A549 (cell line): Measurements from ENCODE around the gene LMX1B. TPM values are rescaled to one million over a fixed set of nuclear protein-coding genes. Genes with fewer than 3 reads are reported as not detected.

ENCODE experiments used
- ATAC-seq, 2 experiments: fragments of 200-7000 bp in 1 of 2; fragments of >200 bp in 1 of 2; cut with Nextera tagmentation in 1 of 2; cut with Tn5 transposase in 1 of 2; 3 replicates each; pipeline versions ENCODE4 v1.8.0 to v1.9.1; 2018 to 2020; ENCODE audit warnings: mild to moderate bottlenecking in 1 of 2, moderate library complexity in 1 of 2
- CTCF ChIA-PET: fragments of 300-600 bp; sonication (Branson Sonifier 250); formaldehyde crosslinking; extraction: SDS; loops from one replicate; lab custom pipeline; 2021; ENCODE audit warnings: antibody characterized with exemption, inconsistent platforms; lab: Yijun Ruan, JAX
- POLR2A ChIA-PET: fragments of 350-600 bp; formaldehyde crosslinking; extraction: SDS; loops from one replicate; lab custom pipeline; 2021; ENCODE audit warnings: antibody characterized with exemption, inconsistent platforms; lab: Yijun Ruan, JAX
- DNase-seq, 2 experiments: peaks; one replicate each; pipeline versions ENCODE4 v3.0.0 to v3.0.0-alpha.2; 2011 to 2016; ENCODE audit warnings: low read depth in 1 of 2, low spot score in 1 of 2
- FAIRE-seq: peaks from 2 replicates; lab custom pipeline; 2011; peaks lifted over from hg19 to GRCh38; lab: Jason Lieb, UNC
- H3K27ac ChIP-seq, 2 experiments: fragments of >200 bp; sonication (Bioruptor Twin); formaldehyde crosslinking; 3 replicates each; pipeline ENCODE4 v1.5.1; 2016 to 2017
- H3K4me1 ChIP-seq: fragments of >200 bp; sonication (Bioruptor Twin); formaldehyde crosslinking; 3 replicates; pipeline ENCODE4 v1.6.1; 2016
- H3K4me2 ChIP-seq: fragments of >200 bp; sonication (Bioruptor Twin); formaldehyde crosslinking; 3 replicates; pipeline ENCODE4 v1.6.1; 2016
- H3K4me3 ChIP-seq: fragments of >200 bp; sonication (Bioruptor Twin); formaldehyde crosslinking; 3 replicates; pipeline ENCODE4 v1.5.1; 2016
- H3K9me3 ChIP-seq: fragments of >200 bp; sonication (Bioruptor Twin); formaldehyde crosslinking; 3 replicates; pipeline ENCODE4 v1.6.1; 2016
- BHLHE40 ChIP-seq: IDR thresholded peaks from 2 replicates; pipeline ENCODE4 v1.6.1; 2012; ENCODE audit warnings: low read depth, low read length, inconsistent platforms
- CBX2 ChIP-seq: fragments of 200-600 bp; sonication (generic); IDR thresholded peaks from 2 replicates; pipeline ENCODE4 v1.6.1; 2016; ENCODE audit warnings: low read depth, mild to moderate bottlenecking, borderline replicate concordance
- CBX8 ChIP-seq: fragments of 200-600 bp; sonication (generic); IDR thresholded peaks from 2 replicates; pipeline ENCODE4 v1.6.1; 2016
- CEBPB ChIP-seq, 2 experiments: fragments of >200 bp in 1 of 2; sonication (Bioruptor Twin) in 1 of 2; formaldehyde crosslinking in 1 of 2; IDR thresholded peaks; 2 replicates each; pipeline ENCODE4 v1.6.1; 2012 to 2016
- CHD4 ChIP-seq: fragments of 200-600 bp; sonication (generic); IDR thresholded peaks from 2 replicates; pipeline ENCODE4 v1.6.1; 2016; ENCODE audit warnings: antibody characterized with exemption, mild to moderate bottlenecking, borderline replicate concordance
- EHMT2 ChIP-seq: fragments of 200-600 bp; sonication (generic); IDR thresholded peaks from 2 replicates; pipeline ENCODE4 v1.6.1; 2016; ENCODE audit warnings: antibody characterized with exemption, low read depth, mild to moderate bottlenecking, moderate library complexity
- EP300 ChIP-seq, 2 experiments: fragments of >200 bp; sonication (Bioruptor Twin); formaldehyde crosslinking; IDR thresholded peaks; 2 replicates in 1 of 2; 3 replicates in 1 of 2; pipeline ENCODE4 v1.6.1; 2016 to 2017
- ESRRA ChIP-seq: fragments of 150-350 bp; IDR thresholded peaks from 2 replicates; pipeline ENCODE4 v1.6.1; 2014; ENCODE audit warnings: mild to moderate bottlenecking, low read length, borderline replicate concordance
- FOSB ChIP-seq: fragments of 250-450 bp; sonication (Bioruptor Pico); IDR thresholded peaks from 2 replicates; pipeline ENCODE4 v1.5.0; 2020; ENCODE audit warnings: mild to moderate bottlenecking, moderate library complexity
- FOSL2 ChIP-seq, 2 experiments: fragments of 450-650 bp in 1 of 2; fragments of >200 bp in 1 of 2; sonication (Bioruptor Twin) in 1 of 2; formaldehyde crosslinking; IDR thresholded peaks; 2 replicates each; pipeline versions ENCODE4 v1.5.0 to v1.6.1; 2016 to 2020; ENCODE audit warnings: mild to moderate bottlenecking in 1 of 2, moderate library complexity in 1 of 2
- GATA3 ChIP-seq: IDR thresholded peaks from 2 replicates; pipeline ENCODE4 v1.6.1; 2012; ENCODE audit warnings: borderline replicate concordance
- HOXB5 ChIP-seq: fragments of 250-450 bp; sonication (Bioruptor Pico); IDR thresholded peaks from 2 replicates; pipeline ENCODE4 v1.5.0; 2020; ENCODE audit warnings: mild to moderate bottlenecking, moderate library complexity
- JUN ChIP-seq, 2 experiments: fragments of >200 bp; sonication (Bioruptor Twin); formaldehyde crosslinking; IDR thresholded peaks; 2 replicates in 1 of 2; 3 replicates in 1 of 2; pipeline ENCODE4 v1.6.1; 2016 to 2017
- MAZ ChIP-seq: fragments of 150-350 bp; IDR thresholded peaks from 2 replicates; pipeline ENCODE4 v1.6.1; 2014; ENCODE audit warnings: antibody characterized with exemption, low read depth, low read length, borderline replicate concordance
- PHF8 ChIP-seq: fragments of 200-600 bp; sonication (generic); IDR thresholded peaks from 2 replicates; pipeline ENCODE4 v1.6.1; 2016; ENCODE audit warnings: low read depth, mild to moderate bottlenecking, antibody characterized with exemption, moderate library complexity, borderline replicate concordance
- POLR2A ChIP-seq: IDR thresholded peaks from 2 replicates; pipeline ENCODE4 v1.6.1; 2012; ENCODE audit warnings: mild to moderate bottlenecking, low read length
- RARB ChIP-seq: fragments of 250-450 bp; sonication (Bioruptor Pico); IDR thresholded peaks from 2 replicates; pipeline ENCODE4 v1.8.0; 2021; ENCODE audit warnings: mild to moderate bottlenecking, moderate library complexity
- RCOR1 ChIP-seq: fragments of 150-350 bp; IDR thresholded peaks from 2 replicates; pipeline ENCODE4 v1.6.1; 2014; ENCODE audit warnings: antibody characterized with exemption, low read length, low read depth
- RFX5 ChIP-seq: fragments of 450-650 bp; IDR thresholded peaks from 2 replicates; pipeline ENCODE4 v1.7.1; 2014; ENCODE audit warnings: antibody characterized with exemption, mild to moderate bottlenecking, moderate library complexity
- ZC3H11A ChIP-seq: fragments of 450-650 bp; IDR thresholded peaks from 2 replicates; pipeline ENCODE4 v1.6.1; 2014; ENCODE audit warnings: antibody characterized with exemption, mild to moderate bottlenecking
- ZSCAN20 ChIP-seq: fragments of 250-450 bp; sonication (Bioruptor Pico); IDR thresholded peaks from 2 replicates; pipeline ENCODE4 v1.8.0; 2022; ENCODE audit warnings: mild to moderate bottlenecking, moderate library complexity
- WGBS: methylation state at CpG from one replicate; pipeline ENCODE4 v1.1.6; 2017; ENCODE audit errors: missing lambda C conversion rate; 5-methylcytosine and 5-hydroxymethylcytosine counted together
- polyA plus RNA-seq, 4 experiments: library from polyadenylated mRNA; depleted of rRNA in 3 of 4; stranded (reverse); fragments of >200 nt; fragmentation: RNase III in 1 of 4; extraction: RNeasy Plus Mini Kit Qiagen cat#74134 plus additional on column Dnase treatment in 1 of 4; gene quantifications; 2 replicates in 3 of 4; 3 replicates in 1 of 4; pipeline ENCODE4 v1.2.3, GENCODE V29; 2011 to 2017
- TF ChIP-seq, protein P1 (sequence below): fragments of 200-600 bp; sonication (generic); IDR thresholded peaks from 2 replicates; pipeline ENCODE4 v1.6.1; 2016; ENCODE audit warnings: antibody characterized with exemption, mild to moderate bottlenecking, moderate library complexity
- TF ChIP-seq, protein P2 (sequence below): fragments of >200 bp; sonication (Bioruptor Twin); formaldehyde crosslinking; IDR thresholded peaks from 3 replicates; pipeline ENCODE4 v1.6.1; 2016
- TF ChIP-seq, protein P3 (sequence below): fragments of >200 bp; sonication (Bioruptor Twin); formaldehyde crosslinking; IDR thresholded peaks from 2 replicates; pipeline ENCODE4 v1.6.1; 2016
- TF ChIP-seq, protein P4 (sequence below): fragments of 250-450 bp; sonication (Bioruptor Pico); IDR thresholded peaks from 2 replicates; pipeline ENCODE4 v1.5.0; 2020; ENCODE audit warnings: low read depth, mild to moderate bottlenecking, moderate library complexity

LMX1B gene
- polyA plus RNA-seq, 2 of the 4 experiments (the other 2 are of a cell fraction): 0.41 to 0.56 TPM

DNA sequence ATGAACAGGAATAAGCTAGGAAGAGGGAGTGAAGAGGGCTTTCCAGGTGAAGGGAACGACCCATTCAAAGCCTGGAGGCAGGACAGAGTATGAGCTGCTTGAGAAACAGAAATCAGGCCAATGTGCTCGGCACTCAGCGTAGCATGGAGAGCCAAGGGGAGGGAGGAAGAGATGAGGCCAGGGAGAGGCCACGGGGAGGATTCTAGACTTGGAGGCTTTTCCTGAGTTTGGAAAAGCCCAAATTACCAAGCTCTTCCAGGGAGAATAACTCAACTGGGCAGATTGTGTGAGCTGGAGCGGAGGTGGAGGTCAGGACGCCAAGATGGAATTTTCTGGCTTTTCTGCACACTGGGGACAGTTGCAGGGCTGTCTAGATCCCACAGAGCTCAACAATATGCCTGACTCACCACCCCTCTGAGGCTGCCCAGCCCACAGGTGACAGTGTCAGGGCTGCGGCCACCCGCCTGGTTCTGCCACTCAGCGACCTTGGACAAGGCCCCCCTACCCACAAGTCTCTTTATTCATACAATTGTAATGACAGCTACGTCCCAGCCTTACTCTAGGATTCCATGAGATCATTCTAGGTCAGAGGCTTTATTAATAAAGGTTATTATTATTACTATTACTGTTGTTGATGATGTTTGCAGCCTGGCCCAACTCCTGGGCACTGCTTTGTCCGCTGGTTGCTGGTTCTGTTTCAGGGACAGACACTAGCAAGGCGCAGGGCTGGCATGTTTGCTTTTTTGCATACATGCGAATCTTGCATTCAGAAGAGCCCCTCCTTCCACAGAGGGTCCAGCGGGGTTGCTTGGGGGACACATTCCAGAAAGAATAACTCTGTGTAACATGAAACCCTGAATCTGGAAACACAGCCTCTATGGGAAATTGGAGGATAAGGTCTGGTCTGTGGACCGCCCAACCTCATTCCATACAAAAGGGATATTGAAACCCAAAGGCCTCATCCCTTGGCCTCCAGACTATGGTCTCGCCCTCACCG is 9.4 kb upstream of the LMX1B start:
- Histone ChIP-seq H3K9me3 (no peaks in the 10 kb centered on the region), H3K27ac (no peak overlapping the region), H3K4me3 (no peak overlapping the region), H3K4me1 (no peaks in the 10 kb centered on the region), H3K4me2 (no peak overlapping the region)
- ChIA-PET CTCF (interaction anchor here (1.0 to 7.6 kb wide), 7 partner anchors 8 to 177 kb away, joined by 3 to 46 read pairs (median 4); no protein-coding TSS in a partner anchor), POLR2A (no interaction called here)
- ATAC-seq (no peak), FAIRE-seq (no peak), DNase-seq (no peak)
- WGBS: 72% methylated on average over 17 of the region's 17 CpGs
- TF ChIP-seq ESRRA: no peak
- no peak for TF ChIP-seq POLR2A
- TF ChIP-seq PHF8: no peak
- no peak for TF ChIP-seq MAZ
- no peak for TF ChIP-seq CBX8
- TF ChIP-seq CHD4: no peak
- TF ChIP-seq RARB: no peak
- TF ChIP-seq, protein P1, sequence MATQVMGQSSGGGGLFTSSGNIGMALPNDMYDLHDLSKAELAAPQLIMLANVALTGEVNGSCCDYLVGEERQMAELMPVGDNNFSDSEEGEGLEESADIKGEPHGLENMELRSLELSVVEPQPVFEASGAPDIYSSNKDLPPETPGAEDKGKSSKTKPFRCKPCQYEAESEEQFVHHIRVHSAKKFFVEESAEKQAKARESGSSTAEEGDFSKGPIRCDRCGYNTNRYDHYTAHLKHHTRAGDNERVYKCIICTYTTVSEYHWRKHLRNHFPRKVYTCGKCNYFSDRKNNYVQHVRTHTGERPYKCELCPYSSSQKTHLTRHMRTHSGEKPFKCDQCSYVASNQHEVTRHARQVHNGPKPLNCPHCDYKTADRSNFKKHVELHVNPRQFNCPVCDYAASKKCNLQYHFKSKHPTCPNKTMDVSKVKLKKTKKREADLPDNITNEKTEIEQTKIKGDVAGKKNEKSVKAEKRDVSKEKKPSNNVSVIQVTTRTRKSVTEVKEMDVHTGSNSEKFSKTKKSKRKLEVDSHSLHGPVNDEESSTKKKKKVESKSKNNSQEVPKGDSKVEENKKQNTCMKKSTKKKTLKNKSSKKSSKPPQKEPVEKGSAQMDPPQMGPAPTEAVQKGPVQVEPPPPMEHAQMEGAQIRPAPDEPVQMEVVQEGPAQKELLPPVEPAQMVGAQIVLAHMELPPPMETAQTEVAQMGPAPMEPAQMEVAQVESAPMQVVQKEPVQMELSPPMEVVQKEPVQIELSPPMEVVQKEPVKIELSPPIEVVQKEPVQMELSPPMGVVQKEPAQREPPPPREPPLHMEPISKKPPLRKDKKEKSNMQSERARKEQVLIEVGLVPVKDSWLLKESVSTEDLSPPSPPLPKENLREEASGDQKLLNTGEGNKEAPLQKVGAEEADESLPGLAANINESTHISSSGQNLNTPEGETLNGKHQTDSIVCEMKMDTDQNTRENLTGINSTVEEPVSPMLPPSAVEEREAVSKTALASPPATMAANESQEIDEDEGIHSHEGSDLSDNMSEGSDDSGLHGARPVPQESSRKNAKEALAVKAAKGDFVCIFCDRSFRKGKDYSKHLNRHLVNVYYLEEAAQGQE: no peak
- no peak for TF ChIP-seq FOSL2 (IDR thresholded peaks at IDR 0.05)
- TF ChIP-seq FOSL2 (CRISPR knock-in tag; IDR thresholded peaks at IDR 0.05): no peak
- no peak for TF ChIP-seq RCOR1
- TF ChIP-seq FOSB (CRISPR knock-in tag): no peak
- no peak for TF ChIP-seq GATA3
- TF ChIP-seq, protein P2, sequence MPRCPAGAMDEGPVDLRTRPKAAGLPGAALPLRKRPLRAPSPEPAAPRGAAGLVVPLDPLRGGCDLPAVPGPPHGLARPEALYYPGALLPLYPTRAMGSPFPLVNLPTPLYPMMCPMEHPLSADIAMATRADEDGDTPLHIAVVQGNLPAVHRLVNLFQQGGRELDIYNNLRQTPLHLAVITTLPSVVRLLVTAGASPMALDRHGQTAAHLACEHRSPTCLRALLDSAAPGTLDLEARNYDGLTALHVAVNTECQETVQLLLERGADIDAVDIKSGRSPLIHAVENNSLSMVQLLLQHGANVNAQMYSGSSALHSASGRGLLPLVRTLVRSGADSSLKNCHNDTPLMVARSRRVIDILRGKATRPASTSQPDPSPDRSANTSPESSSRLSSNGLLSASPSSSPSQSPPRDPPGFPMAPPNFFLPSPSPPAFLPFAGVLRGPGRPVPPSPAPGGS: no peak
- TF ChIP-seq CBX2: no peak
- no peak for TF ChIP-seq EHMT2
- TF ChIP-seq ZSCAN20 (CRISPR knock-in tag): no peak
- no peak for TF ChIP-seq BHLHE40
- TF ChIP-seq HOXB5 (CRISPR knock-in tag): no peak
- no peak for TF ChIP-seq CEBPB (IDR thresholded peaks at IDR 0.05)
- TF ChIP-seq EP300 (IDR thresholded peaks at IDR 0.05): no peak

DNA sequence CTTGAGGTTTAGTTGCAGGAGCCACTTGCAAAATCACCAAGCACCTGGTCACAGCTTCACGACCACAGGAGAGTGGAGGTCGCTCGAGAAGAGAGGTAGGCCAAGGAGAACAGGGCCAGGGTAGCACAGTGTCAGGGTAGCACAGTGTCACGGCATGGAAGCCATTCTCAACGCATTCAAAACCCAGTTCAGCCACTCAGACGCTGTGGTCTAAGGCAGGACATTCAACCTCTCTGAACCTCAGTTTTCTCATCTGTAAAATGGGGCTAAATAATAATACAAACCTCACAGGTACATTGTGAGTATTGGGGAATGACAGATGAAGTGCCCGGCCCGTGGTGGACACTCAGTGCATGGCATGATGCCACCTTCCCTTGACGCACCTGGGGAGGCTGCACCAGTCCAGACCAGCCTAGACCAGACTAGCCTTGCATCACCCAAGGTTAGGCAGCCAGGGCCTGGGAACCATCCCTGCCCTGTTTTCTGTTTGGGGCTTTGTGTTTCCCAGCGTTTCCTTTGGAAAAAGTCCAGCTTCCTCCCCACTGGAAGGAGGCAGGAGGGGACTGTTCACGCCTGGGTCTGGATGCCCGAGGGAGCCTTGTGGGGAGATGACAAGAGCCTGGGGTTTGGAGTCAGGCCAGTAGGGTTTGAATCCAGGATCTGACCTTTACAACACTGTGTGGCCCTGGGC is 7.8 kb upstream of the LMX1B start:
- no peak for DNase-seq
- no peak overlapping the region for H3K4me3 ChIP-seq
- H3K9me3 ChIP-seq: no peaks in the 10 kb centered on the region
- 56% methylated on average over 12 of the region's 12 CpGs for WGBS
- H3K4me1 ChIP-seq: no peaks in the 10 kb centered on the region
- H3K27ac ChIP-seq: no peak overlapping the region
- FAIRE-seq: no peak
- CTCF ChIA-PET: interaction anchor here (0.8 to 7.6 kb wide), 3 partner anchors 48 to 176 kb away, joined by 3 to 46 read pairs (median 4); no protein-coding TSS in a partner anchor
- ATAC-seq: no peak
- no peak overlapping the region for H3K4me2 ChIP-seq
- POLR2A ChIA-PET: no interaction called here
- TF ChIP-seq CBX2 (no peak), JUN (IDR thresholded peaks at IDR 0.05) (no peak), GATA3 (no peak), RFX5 (no peak), FOSL2 (IDR thresholded peaks at IDR 0.05) (no peak), FOSL2 (CRISPR knock-in tag; IDR thresholded peaks at IDR 0.05) (no peak), CBX8 (no peak), ZC3H11A (no peak)
- TF ChIP-seq, protein P1: no peak
- TF ChIP-seq, protein P3, sequence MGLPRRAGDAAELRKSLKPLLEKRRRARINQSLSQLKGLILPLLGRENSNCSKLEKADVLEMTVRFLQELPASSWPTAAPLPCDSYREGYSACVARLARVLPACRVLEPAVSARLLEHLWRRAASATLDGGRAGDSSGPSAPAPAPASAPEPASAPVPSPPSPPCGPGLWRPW: no peak
- TF ChIP-seq, protein P4, sequence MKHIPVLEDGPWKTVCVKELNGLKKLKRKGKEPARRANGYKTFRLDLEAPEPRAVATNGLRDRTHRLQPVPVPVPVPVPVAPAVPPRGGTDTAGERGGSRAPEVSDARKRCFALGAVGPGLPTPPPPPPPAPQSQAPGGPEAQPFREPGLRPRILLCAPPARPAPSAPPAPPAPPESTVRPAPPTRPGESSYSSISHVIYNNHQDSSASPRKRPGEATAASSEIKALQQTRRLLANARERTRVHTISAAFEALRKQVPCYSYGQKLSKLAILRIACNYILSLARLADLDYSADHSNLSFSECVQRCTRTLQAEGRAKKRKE: no peak
